Lower lobe of right lung (tissue), 2 donors: ENCODE data around the gene ITPRID1. TPM values are rescaled to one million over a fixed set of nuclear protein-coding genes. Genes with fewer than 3 reads are reported as not detected.

Experiments
- ATAC-seq, 2 donors: fragments of 200-7000 bp; cut with Tn5 transposase; one replicate each; pipeline ENCODE4 v1.9.1; 2020 to 2022; ENCODE audit warnings: mild to moderate bottlenecking in 2 of 2, moderate library complexity in 2 of 2
- DNase-seq: peaks from one replicate; pipeline ENCODE4 v3.0.0-alpha.2; 2020
- H3K27ac ChIP-seq: fragments of 200-600 bp; one replicate; pipeline ENCODE4 v1.8.0; 2022
- H3K27me3 ChIP-seq: fragments of 200-600 bp; one replicate; pipeline ENCODE4 v1.8.0; 2022; ENCODE audit warnings: low read depth
- H3K36me3 ChIP-seq: fragments of 200-600 bp; one replicate; pipeline ENCODE4 v1.8.0; 2022; ENCODE audit warnings: mild to moderate bottlenecking
- H3K4me1 ChIP-seq: fragments of 200-600 bp; one replicate; pipeline ENCODE4 v1.8.0; 2022
- H3K4me3 ChIP-seq: fragments of 200-600 bp; one replicate; pipeline ENCODE4 v1.8.0; 2022; ENCODE audit warnings: mild to moderate bottlenecking
- H3K9me3 ChIP-seq: fragments of 200-600 bp; one replicate; pipeline ENCODE4 v1.8.0; 2022
- CTCF ChIP-seq: fragments of 200-600 bp; IDR thresholded peaks from one replicate; pipeline ENCODE4 v1.8.0; 2022; ENCODE audit warnings: antibody characterized with exemption, mild to moderate bottlenecking
- intact Hi-C: fragments of 100-400 bp; cut with DNase I; formaldehyde crosslinking; loops from one replicate; pipeline ENCODE4 v1.11.0; 2022
- total RNA-seq: library from RNA; stranded (reverse); fragmentation: NEBNext Ultra II Directional; extraction: Animal tissue kit (Norgen Biotek cat#: 25700); gene quantifications from one replicate; pipeline ENCODE4 v1.2.1, GENCODE V29; 2021
- donor health status: DM: no; HTN: yes; CAD: no; lungs with severe emphysema.

ITPRID1 gene
- total RNA-seq, 1 donor from 2014 or later, result 0.59 TPM

- H3K27me3 ChIP-seq, result no peaks in the 10 kb centered on the region
- no peaks in the 10 kb centered on the region for H3K4me1 ChIP-seq
- H3K4me3 ChIP-seq, result no peak overlapping the region
- intact Hi-C loops, result no loop called here
- H3K36me3 ChIP-seq, result no peaks in the 10 kb centered on the region
- no peak overlapping the region for H3K27ac ChIP-seq
- no peak for DNase-seq
- no peak for TF ChIP-seq CTCF
- H3K9me3 ChIP-seq, result no peaks in the 10 kb centered on the region
- ATAC-seq, result no peak
Measured at GRCh38 chr7:31516680-31517502, 3.0 kb downstream of the ITPRID1 start.

GRCh38 chr7:31517513-31517912 lies 3.6 kb downstream of the ITPRID1 start:
- no peak for TF ChIP-seq CTCF
- no peaks in the 10 kb centered on the region for H3K9me3 ChIP-seq
- H3K36me3 ChIP-seq, result no peaks in the 10 kb centered on the region
- H3K27ac ChIP-seq, result no peak overlapping the region
- intact Hi-C loops, result no loop called here
- no peaks in the 10 kb centered on the region for H3K4me1 ChIP-seq
- no peaks in the 10 kb centered on the region for H3K27me3 ChIP-seq
- DNase-seq (no peak), ATAC-seq (no peak)
- no peak overlapping the region for H3K4me3 ChIP-seq

- DNase-seq, result no peak
- no peak for ATAC-seq
- Histone ChIP-seq H3K4me3 (no peak overlapping the region), H3K36me3 (no peaks in the 10 kb centered on the region), H3K27me3 (no peaks in the 10 kb centered on the region), H3K4me1 (no peaks in the 10 kb centered on the region), H3K9me3 (no peaks in the 10 kb centered on the region), H3K27ac (no peak overlapping the region)
- intact Hi-C loops, result no loop called here
- no peak for TF ChIP-seq CTCF
Measured at GRCh38 chr7:31518766-31519165, 4.9 kb downstream of the ITPRID1 start.

GRCh38 chr7:31521336-31522010 lies 7.6 kb downstream of the ITPRID1 start:
- Histone ChIP-seq H3K4me1 (no peaks in the 10 kb centered on the region), H3K27me3 (no peaks in the 10 kb centered on the region), H3K4me3 (no peak overlapping the region), H3K9me3 (no peaks in the 10 kb centered on the region), H3K27ac (no peak overlapping the region), H3K36me3 (no peaks in the 10 kb centered on the region)
- DNase-seq (no peak), ATAC-seq (no peak)
- intact Hi-C loops, result no loop called here
- TF ChIP-seq CTCF, result no peak

- Histone ChIP-seq H3K4me1 (no peaks in the 10 kb centered on the region), H3K36me3 (no peaks in the 10 kb centered on the region), H3K4me3 (no peak overlapping the region), H3K27ac (no peak overlapping the region), H3K27me3 (no peaks in the 10 kb centered on the region), H3K9me3 (no peaks in the 10 kb centered on the region)
- no peak for ATAC-seq
- TF ChIP-seq CTCF, result no peak
- DNase-seq, result no peak
- intact Hi-C loops, result no loop called here
Measured at GRCh38 chr7:31526864-31527263, 13.0 kb downstream of the ITPRID1 start.
